ENCODE measurements around the gene STXBP5.

Gene STXBP5

GRCh38 chr6:147204060-147204785 is at the start of gene STXBP5:
Gene STXBP5 (plus strand): TSS chr6:147204417. CDS start chr6:147204533, 116 bp downstream.
- DNase-seq, result no peak

- no peak for DNase-seq
Observed at GRCh38 chr6:147154454-147154853, 49.8 kb upstream of the STXBP5 start.

GRCh38 chr6:147156218-147156617 is 48.0 kb upstream of the STXBP5 start:
- DNase-seq, result no peak

- DNase-seq, result no peak
Observed at GRCh38 chr6:147156799-147157382, 47.3 kb upstream of the STXBP5 start.

- no peak for DNase-seq
Observed at GRCh38 chr6:147157930-147158329, 46.3 kb upstream of the STXBP5 start.

- no peak for DNase-seq
Observed at GRCh38 chr6:147158881-147159280, 45.3 kb upstream of the STXBP5 start.

GRCh38 chr6:147159536-147160374 is 44.5 kb upstream of the STXBP5 start:
- DNase-seq, result no peak

- no peak for DNase-seq
Observed at GRCh38 chr6:147160593-147160992, 43.6 kb upstream of the STXBP5 start.

GRCh38 chr6:147161253-147161973 is 42.8 kb upstream of the STXBP5 start:
- no peak for DNase-seq

GRCh38 chr6:147161974-147162495 is 42.2 kb upstream of the STXBP5 start:
- no peak for DNase-seq

- DNase-seq, result no peak
Observed at GRCh38 chr6:147164761-147165160, 39.5 kb upstream of the STXBP5 start.

- peak; percentile 11 for DNase-seq
Observed at GRCh38 chr6:147166360-147166944, 37.8 kb upstream of the STXBP5 start.

- DNase-seq, result no peak
Observed at GRCh38 chr6:147166992-147167391, 37.2 kb upstream of the STXBP5 start.

- no peak for DNase-seq
Observed at GRCh38 chr6:147167576-147168461, 36.4 kb upstream of the STXBP5 start.

- DNase-seq, result no peak
Observed at GRCh38 chr6:147169529-147169928, 34.7 kb upstream of the STXBP5 start.

- DNase-seq, result no peak
Observed at GRCh38 chr6:147170269-147170668, 33.9 kb upstream of the STXBP5 start.

- DNase-seq, result no peak
Observed at GRCh38 chr6:147173140-147173539, 31.1 kb upstream of the STXBP5 start.

GRCh38 chr6:147173675-147174308 is 30.4 kb upstream of the STXBP5 start:
- DNase-seq, result no peak

GRCh38 chr6:147176795-147177194 is 27.4 kb upstream of the STXBP5 start:
- no peak for DNase-seq

GRCh38 chr6:147177286-147177685 is 26.9 kb upstream of the STXBP5 start:
- no peak for DNase-seq

- DNase-seq, result no peak
Observed at GRCh38 chr6:147178355-147178754, 25.9 kb upstream of the STXBP5 start.
